Measurements from ENCODE around the gene PLCD3. TPM values are rescaled to one million over a fixed set of nuclear protein-coding genes. Genes with fewer than 3 reads are reported as not detected.
A peak's percentile ranks its signal among the peaks of the same experiment; 100 is the strongest.

Gene PLCD3
- total and polyA plus RNA-seq, 9 of the 15 experiments (the other 6 are each of a cell fraction or from before 2014, with no cell fraction given): 0.20 to 22.6 (median 7.5) TPM

GRCh38 chr17:45123930-45124796 is 8.2 kb downstream of the PLCD3 start (continued):
- TF ChIP-seq, protein P1, sequence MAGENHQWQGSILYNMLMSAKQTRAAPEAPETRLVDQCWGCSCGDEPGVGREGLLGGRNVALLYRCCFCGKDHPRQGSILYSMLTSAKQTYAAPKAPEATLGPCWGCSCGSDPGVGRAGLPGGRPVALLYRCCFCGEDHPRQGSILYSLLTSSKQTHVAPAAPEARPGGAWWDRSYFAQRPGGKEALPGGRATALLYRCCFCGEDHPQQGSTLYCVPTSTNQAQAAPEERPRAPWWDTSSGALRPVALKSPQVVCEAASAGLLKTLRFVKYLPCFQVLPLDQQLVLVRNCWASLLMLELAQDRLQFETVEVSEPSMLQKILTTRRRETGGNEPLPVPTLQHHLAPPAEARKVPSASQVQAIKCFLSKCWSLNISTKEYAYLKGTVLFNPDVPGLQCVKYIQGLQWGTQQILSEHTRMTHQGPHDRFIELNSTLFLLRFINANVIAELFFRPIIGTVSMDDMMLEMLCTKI (IDR thresholded peaks at IDR 0.05; ENCODE audit: partially characterized antibody): no peak
- TF ChIP-seq SAFB (IDR thresholded peaks at IDR 0.05; ENCODE audit: borderline replicate concordance, low read depth, low read length) (no peak), MCM5 (IDR thresholded peaks at IDR 0.05; ENCODE audit: low read depth) (no peak), TCF7 (IDR thresholded peaks at IDR 0.05; ENCODE audit: borderline replicate concordance) (no peak), BRD9 (IDR thresholded peaks at IDR 0.05; ENCODE audit: low read depth, partially characterized antibody) (no peak), MECOM (CRISPR knock-in tag; IDR thresholded peaks at IDR 0.05) (peak; percentile 43; the same call in 1 of the 2 replicates), ZNF79 (CRISPR knock-in tag; IDR thresholded peaks at IDR 0.05; ENCODE audit: low read depth) (no peak), ZBTB11 (CRISPR knock-in tag; IDR thresholded peaks at IDR 0.05) (peak in 1 of 3 experiments; percentile 51; a peak in 1 of 6 replicates), ZNF586 (CRISPR knock-in tag; conservative IDR thresholded peaks at IDR 0.05) (no peak), MYC (IDR thresholded peaks at IDR 0.05; ENCODE audit: low read depth, low read length) (no peak; the same call in 1 of the 2 replicates), MYC (CRISPR knock-in tag; IDR thresholded peaks at IDR 0.05; ENCODE audit: borderline replicate concordance, low read depth) (no peak), CEBPZ (IDR thresholded peaks at IDR 0.05; ENCODE audit: borderline replicate concordance, low read depth, low read length) (no peak), ATF7 (IDR thresholded peaks at IDR 0.05) (peak; percentile 48; the same call in 1 of the 2 replicates), PHTF2 (CRISPR knock-in tag; IDR thresholded peaks at IDR 0.05) (no peak), FOXA1 (IDR thresholded peaks at IDR 0.05; ENCODE audit: borderline replicate concordance) (no peak), ZNF764 (CRISPR knock-in tag; IDR thresholded peaks at IDR 0.05; ENCODE audit: low read depth) (no peak), ARID2 (IDR thresholded peaks at IDR 0.05) (no peak), HDAC6 (IDR thresholded peaks at IDR 0.05; ENCODE audit: low read depth, low read length) (no peak), NR2F6 (CRISPR knock-in tag; IDR thresholded peaks at IDR 0.05) (no peak)

Data from K562 (cell line).